Neuron (in vitro differentiated cells): ENCODE data around the gene PPFIA3.
"Not testable (repeated sequence)": the region's sequence is repeated elsewhere in the genome, so short reads cannot be mapped to it uniquely, and the experiment has no call there.

Source experiments
- H2AFZ ChIP-seq: one replicate; pipeline ENCODE4 v1.6.1; 2013; ENCODE audit warnings: low read depth, mild to moderate bottlenecking, inconsistent platforms, low read length, moderate library complexity
- H3K27me3 ChIP-seq: one replicate; pipeline ENCODE4 v1.6.1; 2013; ENCODE audit warnings: low read length; ENCODE audit not compliant: insufficient read depth
- H3K36me3 ChIP-seq: one replicate; pipeline ENCODE4 v1.6.1; 2013; ENCODE audit warnings: low read length; ENCODE audit not compliant: insufficient read depth
- H3K4me1 ChIP-seq: one replicate; pipeline ENCODE4 v1.6.1; 2013; ENCODE audit warnings: low read length; ENCODE audit not compliant: insufficient read depth
- H3K4me3 ChIP-seq: 2 replicates; pipeline ENCODE4 v1.5.1; 2013; ENCODE audit warnings: mild to moderate bottlenecking, low read length, moderate library complexity
- H3K9me3 ChIP-seq: one replicate; pipeline ENCODE4 v1.6.1; 2013; ENCODE audit warnings: low read length

The PPFIA3 gene

GRCh38 chr19:49168421-49168820 is 49.1 kb downstream of the PPFIA3 start:
- H3K36me3 ChIP-seq: peaks cover 54% of the 10 kb centered on the region
- H3K4me3 ChIP-seq: no peak overlapping the region

GRCh38 chr19:49173198-49173597 is 53.9 kb downstream of the PPFIA3 start:
- Histone ChIP-seq H3K9me3 (no peaks in the 10 kb centered on the region), H2AFZ (no peak overlapping the region), H3K36me3 (peaks cover 70% of the 10 kb centered on the region), H3K27me3 (no peaks in the 10 kb centered on the region), H3K4me3 (no peak overlapping the region), H3K4me1 (no peaks in the 10 kb centered on the region)

More at GRCh38 chr19:49168421-49168820, 49.1 kb downstream of the PPFIA3 start:
- Histone ChIP-seq H3K27me3 (no peaks in the 10 kb centered on the region), H3K9me3 (no peaks in the 10 kb centered on the region), H3K4me1 (no peaks in the 10 kb centered on the region), H2AFZ (no peak overlapping the region)

- H3K36me3 ChIP-seq: peaks cover 65% of the 10 kb centered on the region
- no peak overlapping the region for H2AFZ ChIP-seq
- H3K4me1 ChIP-seq: no peaks in the 10 kb centered on the region
- no peaks in the 10 kb centered on the region for H3K27me3 ChIP-seq
- no peak overlapping the region for H3K4me3 ChIP-seq
- peaks cover 10% of the 10 kb centered on the region for H3K9me3 ChIP-seq
Observed at GRCh38 chr19:49180659-49181058, 61.3 kb downstream of the PPFIA3 start.

GRCh38 chr19:49182010-49182847 is 62.9 kb downstream of the PPFIA3 start:
- H3K9me3 ChIP-seq: not testable (repeated sequence)
- peaks cover 74% of the 10 kb centered on the region for H3K36me3 ChIP-seq

GRCh38 chr19:49182848-49183375 is 63.6 kb downstream of the PPFIA3 start:
- Histone ChIP-seq H3K4me3 (no peak overlapping the region), H3K27me3 (no peaks in the 10 kb centered on the region), H3K9me3 (peaks cover 10% of the 10 kb centered on the region), H3K4me1 (no peaks in the 10 kb centered on the region), H2AFZ (no peak overlapping the region), H3K36me3 (peaks cover 75% of the 10 kb centered on the region)

More at GRCh38 chr19:49182010-49182847, 62.9 kb downstream of the PPFIA3 start:
- not testable (repeated sequence) for H3K4me3 ChIP-seq, H2AFZ ChIP-seq, H3K27me3 ChIP-seq, H3K4me1 ChIP-seq

GRCh38 chr19:49186108-49186507 is 66.8 kb downstream of the PPFIA3 start:
- H3K9me3 ChIP-seq: peaks cover 20% of the 10 kb centered on the region
- peaks cover 86% of the 10 kb centered on the region for H3K36me3 ChIP-seq
- H3K4me3 ChIP-seq: no peak overlapping the region
- H3K27me3 ChIP-seq: no peaks in the 10 kb centered on the region
- no peak overlapping the region for H2AFZ ChIP-seq
- H3K4me1 ChIP-seq: no peaks in the 10 kb centered on the region

GRCh38 chr19:49188626-49189200 is 69.4 kb downstream of the PPFIA3 start:
- no peak overlapping the region for H3K4me3 ChIP-seq
- no peaks in the 10 kb centered on the region for H3K4me1 ChIP-seq
- H3K9me3 ChIP-seq: peaks cover 11% of the 10 kb centered on the region
- H2AFZ ChIP-seq: no peak overlapping the region
- H3K36me3 ChIP-seq: peaks cover 87% of the 10 kb centered on the region
- no peaks in the 10 kb centered on the region for H3K27me3 ChIP-seq

- peaks cover 11% of the 10 kb centered on the region for H3K9me3 ChIP-seq
- H3K4me3 ChIP-seq: no peak overlapping the region
- no peak overlapping the region for H2AFZ ChIP-seq
- H3K36me3 ChIP-seq: peaks cover 87% of the 10 kb centered on the region
- no peaks in the 10 kb centered on the region for H3K4me1 ChIP-seq
- H3K27me3 ChIP-seq: no peaks in the 10 kb centered on the region
Observed at GRCh38 chr19:49189259-49189658, 69.9 kb downstream of the PPFIA3 start.

- no peak overlapping the region for H2AFZ ChIP-seq
- H3K9me3 ChIP-seq: peaks cover 11% of the 10 kb centered on the region
- peaks cover 79% of the 10 kb centered on the region for H3K36me3 ChIP-seq
- no peaks in the 10 kb centered on the region for H3K27me3 ChIP-seq
- no peak overlapping the region for H3K4me3 ChIP-seq
- no peaks in the 10 kb centered on the region for H3K4me1 ChIP-seq
Observed at GRCh38 chr19:49190781-49191180, 71.4 kb downstream of the PPFIA3 start.

GRCh38 chr19:49193822-49194394 is 74.6 kb downstream of the PPFIA3 start:
- peaks cover 63% of the 10 kb centered on the region for H3K36me3 ChIP-seq
- peaks cover 11% of the 10 kb centered on the region for H3K9me3 ChIP-seq
- no peak overlapping the region for H3K4me3 ChIP-seq
- no peaks in the 10 kb centered on the region for H3K4me1 ChIP-seq
- H3K27me3 ChIP-seq: no peaks in the 10 kb centered on the region
- H2AFZ ChIP-seq: no peak overlapping the region

- no peak overlapping the region for H2AFZ ChIP-seq
- no peak overlapping the region for H3K4me3 ChIP-seq
- no peaks in the 10 kb centered on the region for H3K4me1 ChIP-seq
- H3K9me3 ChIP-seq: peaks cover 11% of the 10 kb centered on the region
- no peaks in the 10 kb centered on the region for H3K27me3 ChIP-seq
- peaks cover 62% of the 10 kb centered on the region for H3K36me3 ChIP-seq
Observed at GRCh38 chr19:49194408-49194807, 75.1 kb downstream of the PPFIA3 start.

- Histone ChIP-seq H3K4me1 (no peaks in the 10 kb centered on the region), H3K4me3 (no peak overlapping the region), H3K27me3 (no peaks in the 10 kb centered on the region), H3K9me3 (no peaks in the 10 kb centered on the region), H3K36me3 (peaks cover 57% of the 10 kb centered on the region), H2AFZ (no peak overlapping the region)
Observed at GRCh38 chr19:49196527-49197240, 77.3 kb downstream of the PPFIA3 start.
